LNCAP (cell line): ENCODE data around the gene SLC36A2.

Experiments
- TF ChIP-seq, protein P1 (sequence below): fragments of 450-650 bp; IDR thresholded peaks from 2 replicates; pipeline ENCODE4 v1.5.1; 2017; ENCODE audit warnings: mild to moderate bottlenecking

The SLC36A2 gene

DNA sequence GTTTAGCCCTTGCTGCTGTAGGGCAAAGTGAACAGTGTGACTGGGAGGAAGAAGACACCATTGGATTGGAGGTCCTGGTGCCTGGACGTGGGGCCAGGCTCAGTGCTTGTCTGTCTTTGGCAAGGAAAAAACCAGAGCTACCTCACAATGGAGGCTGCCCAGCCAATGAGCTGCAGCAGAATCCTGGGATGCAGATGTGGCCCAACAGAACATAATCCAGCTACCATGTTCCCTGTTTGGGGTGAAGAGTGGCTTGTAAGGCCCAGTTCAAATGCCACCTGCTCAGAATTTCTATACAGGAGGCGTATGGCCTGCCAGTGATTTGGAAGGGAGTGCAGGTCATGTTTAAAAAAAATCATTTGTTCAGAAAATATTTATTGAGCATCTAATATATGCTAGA is 43.7 kb downstream of the SLC36A2 start, which contains the start of gene SLC36A3:
Gene SLC36A3, minus strand, starts transcription at position 101 of the 400 bp plus-strand sequence. CDS start 412 bp downstream, outside the sequence.
- TF ChIP-seq, protein P1, sequence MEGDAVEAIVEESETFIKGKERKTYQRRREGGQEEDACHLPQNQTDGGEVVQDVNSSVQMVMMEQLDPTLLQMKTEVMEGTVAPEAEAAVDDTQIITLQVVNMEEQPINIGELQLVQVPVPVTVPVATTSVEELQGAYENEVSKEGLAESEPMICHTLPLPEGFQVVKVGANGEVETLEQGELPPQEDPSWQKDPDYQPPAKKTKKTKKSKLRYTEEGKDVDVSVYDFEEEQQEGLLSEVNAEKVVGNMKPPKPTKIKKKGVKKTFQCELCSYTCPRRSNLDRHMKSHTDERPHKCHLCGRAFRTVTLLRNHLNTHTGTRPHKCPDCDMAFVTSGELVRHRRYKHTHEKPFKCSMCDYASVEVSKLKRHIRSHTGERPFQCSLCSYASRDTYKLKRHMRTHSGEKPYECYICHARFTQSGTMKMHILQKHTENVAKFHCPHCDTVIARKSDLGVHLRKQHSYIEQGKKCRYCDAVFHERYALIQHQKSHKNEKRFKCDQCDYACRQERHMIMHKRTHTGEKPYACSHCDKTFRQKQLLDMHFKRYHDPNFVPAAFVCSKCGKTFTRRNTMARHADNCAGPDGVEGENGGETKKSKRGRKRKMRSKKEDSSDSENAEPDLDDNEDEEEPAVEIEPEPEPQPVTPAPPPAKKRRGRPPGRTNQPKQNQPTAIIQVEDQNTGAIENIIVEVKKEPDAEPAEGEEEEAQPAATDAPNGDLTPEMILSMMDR, result no peak

DNA sequence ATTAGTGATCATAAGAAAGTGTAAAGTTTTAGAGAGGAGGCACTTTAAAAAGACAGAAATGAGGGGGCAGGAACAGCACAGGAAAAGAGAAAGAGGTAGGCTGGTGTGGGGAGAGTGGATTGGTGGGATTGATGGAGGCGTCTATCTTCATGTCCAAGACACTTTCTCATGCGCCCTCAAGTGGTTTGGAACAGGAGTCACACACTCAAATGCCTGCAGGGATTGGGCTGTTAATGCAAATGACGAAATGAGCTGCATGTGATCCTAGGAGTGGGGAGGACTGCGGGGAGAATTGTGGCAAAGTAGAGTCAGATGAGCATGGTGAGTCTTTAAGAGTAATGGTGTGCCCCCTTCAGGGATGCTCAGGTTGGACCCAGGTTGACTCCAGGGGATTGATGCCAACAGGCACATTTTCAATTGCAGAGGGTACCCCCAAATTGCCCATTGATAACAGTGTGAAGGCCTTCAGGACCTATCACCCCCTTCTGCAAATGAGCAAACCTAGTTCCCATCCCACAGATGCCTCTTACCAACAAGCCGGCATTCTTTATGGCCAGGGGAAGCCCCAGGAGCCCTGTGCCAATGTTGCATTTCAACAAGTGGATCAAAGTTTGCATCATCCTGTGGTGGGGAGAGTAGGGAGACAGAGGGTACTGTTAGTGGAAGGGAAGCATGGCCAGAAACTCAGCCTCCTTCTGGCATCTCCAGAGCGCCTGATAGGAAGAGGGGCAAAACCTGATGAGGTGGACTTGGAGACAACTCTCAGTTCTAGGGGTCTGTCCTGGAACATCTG is 49.1 kb downstream of the SLC36A2 start:
- TF ChIP-seq, protein P1, result peak; percentile 30; the same call in 1 of the 2 replicates

DNA sequence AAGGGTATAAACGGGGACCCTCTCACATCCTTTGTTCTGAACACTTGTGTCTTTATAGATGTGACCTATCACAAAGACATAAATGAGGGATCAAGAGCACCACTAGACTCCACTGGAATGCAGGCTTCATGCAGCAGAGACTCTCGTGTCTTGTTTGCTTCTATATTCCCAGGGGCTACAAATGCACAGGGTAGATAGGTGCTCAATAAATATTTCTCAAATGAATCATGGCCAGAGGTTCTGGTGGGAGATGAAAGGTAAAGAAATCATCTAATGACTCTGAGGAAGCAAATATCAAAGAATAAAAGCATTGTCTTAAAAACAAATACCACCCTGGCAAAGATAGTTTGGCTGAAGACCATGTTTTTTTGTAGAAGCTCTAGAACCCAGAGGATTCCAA is 50.4 kb downstream of the SLC36A2 start:
- TF ChIP-seq, protein P1, result no peak

DNA sequence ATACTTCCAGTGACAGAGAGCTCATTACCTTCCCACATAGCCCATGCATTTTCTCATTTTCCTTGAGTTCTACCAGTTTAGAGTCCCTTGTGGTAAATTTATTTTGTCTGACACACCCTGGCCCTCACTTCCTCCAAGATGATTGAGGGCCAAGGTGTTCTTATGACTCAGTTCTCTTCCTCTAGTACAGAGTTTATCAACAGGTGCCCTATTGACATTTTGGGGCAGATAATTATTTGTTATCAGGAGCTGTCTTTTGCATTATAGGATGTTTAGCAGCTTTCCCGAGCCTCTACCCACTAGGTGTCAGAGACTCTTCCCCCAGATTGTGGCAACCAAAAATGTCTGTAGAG is 50.9 kb downstream of the SLC36A2 start:
- TF ChIP-seq, protein P1, result no peak

DNA sequence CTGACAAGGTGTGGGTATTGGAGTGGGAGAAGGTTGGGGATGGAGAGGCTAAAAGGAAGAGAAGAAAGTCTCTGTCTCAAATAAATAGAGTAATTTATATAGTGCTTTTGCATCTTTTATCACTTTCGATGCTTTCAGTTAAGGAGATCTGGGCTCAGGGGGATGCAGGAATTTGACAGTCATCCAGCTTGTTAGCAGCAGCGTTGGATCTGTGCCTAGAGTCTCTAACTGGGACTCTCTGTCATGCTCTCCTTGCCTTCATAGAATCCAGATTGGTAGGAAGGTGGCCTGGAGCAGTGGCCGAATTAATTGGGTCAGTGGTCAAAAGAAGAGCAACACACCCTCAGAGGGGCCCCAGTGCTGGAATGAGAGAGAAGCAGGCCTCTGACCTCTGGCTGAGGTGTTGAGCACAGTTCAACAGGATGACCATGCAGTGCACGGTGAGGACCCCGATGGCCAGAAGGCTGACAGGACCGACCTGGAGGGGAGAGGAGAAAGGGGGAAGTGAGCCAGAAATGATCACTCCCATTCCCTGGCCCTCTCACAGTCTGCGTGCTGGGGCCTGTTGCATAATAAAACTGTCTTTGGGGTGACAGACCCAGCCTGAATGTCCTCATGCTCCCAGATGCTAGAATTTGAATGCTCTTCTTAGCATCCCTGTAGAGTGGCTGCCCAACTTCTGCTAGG is 51.4 kb downstream of the SLC36A2 start:
- TF ChIP-seq, protein P1, result no peak

DNA sequence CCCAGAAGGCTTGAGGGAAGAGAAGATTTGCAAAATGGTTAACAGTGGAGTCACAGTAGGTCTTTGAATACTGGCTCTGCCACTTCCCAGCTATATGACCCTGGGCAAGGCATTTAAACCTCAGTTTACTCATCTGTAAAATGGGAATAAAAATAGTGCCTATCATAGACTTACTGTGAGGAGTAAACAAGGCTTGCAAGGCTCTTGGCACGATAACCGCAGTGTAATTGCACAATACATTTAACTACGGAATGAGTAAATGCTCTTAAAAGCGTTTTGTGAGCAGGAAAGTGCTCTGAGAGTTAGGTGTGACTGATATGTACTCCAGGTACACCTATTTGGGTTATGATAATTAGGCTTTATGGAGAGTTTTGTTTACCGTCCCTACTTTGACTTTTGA is 52.2 kb downstream of the SLC36A2 start:
- TF ChIP-seq, protein P1, result no peak

DNA sequence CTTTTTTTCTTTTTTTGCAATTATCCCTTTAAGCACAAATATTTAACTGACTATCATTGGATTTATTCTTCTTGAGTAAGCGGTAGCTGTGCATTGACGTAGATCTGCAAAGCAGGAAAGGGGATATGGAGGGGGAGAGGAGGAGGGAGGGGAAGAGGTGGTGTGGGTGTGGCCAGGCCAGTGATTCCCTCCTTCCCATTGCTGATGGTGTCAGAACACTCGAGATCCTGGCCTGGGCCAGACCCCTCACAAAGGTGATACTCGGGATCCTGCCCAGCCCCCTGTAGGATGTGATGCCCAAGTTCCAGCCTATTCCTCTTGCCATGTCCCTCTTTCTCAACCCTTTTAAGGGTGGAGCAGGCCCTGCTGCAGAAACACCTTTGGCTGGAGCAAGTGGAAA is 53.7 kb downstream of the SLC36A2 start:
- TF ChIP-seq, protein P1, result no peak
